ENCODE data around the gene PSMB10.
"Not testable (repeated sequence)": the region's sequence is repeated elsewhere in the genome, so short reads cannot be mapped to it uniquely, and the experiment has no call there.

PSMB10 gene

DNA sequence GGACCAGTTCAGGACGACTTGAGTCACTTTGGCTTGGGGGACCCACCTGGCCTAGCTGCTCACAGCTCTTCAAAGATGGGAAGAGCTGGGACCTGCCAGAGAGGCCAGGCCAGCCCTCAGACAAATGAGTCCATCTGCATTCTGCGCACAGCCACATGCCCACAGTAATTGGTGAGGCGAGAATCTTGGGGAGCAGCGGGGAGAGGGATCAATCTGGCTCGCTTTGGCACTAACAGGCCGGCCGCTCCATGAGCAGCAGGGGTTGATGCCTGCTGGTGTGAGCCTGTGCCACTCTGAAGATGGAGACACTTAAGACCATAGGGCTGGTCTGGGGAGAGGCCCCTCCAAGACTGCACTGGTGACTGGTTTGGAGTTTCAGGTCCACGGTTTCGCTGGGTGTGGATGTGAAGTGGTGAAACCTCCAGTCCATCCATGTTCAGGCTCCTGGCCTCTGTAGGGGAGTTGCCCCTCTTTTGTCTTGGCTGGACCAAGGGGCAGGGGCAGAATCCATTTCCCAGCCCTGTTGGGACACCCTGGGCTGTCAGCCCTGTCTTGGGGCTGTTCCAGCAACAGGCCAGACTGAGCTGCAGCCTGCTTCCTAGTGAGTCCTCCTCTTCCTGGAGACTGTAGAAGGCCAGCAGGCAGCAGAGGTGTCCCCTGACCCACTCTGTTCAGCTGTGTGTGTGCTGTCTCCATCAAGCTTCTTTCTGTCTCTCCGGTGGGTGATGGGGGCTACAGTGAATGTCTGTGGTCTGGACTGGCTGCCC, 12.3 kb downstream of the PSMB10 start:
- no peak for DNase-seq (ENCODE audit: low read depth)

DNA sequence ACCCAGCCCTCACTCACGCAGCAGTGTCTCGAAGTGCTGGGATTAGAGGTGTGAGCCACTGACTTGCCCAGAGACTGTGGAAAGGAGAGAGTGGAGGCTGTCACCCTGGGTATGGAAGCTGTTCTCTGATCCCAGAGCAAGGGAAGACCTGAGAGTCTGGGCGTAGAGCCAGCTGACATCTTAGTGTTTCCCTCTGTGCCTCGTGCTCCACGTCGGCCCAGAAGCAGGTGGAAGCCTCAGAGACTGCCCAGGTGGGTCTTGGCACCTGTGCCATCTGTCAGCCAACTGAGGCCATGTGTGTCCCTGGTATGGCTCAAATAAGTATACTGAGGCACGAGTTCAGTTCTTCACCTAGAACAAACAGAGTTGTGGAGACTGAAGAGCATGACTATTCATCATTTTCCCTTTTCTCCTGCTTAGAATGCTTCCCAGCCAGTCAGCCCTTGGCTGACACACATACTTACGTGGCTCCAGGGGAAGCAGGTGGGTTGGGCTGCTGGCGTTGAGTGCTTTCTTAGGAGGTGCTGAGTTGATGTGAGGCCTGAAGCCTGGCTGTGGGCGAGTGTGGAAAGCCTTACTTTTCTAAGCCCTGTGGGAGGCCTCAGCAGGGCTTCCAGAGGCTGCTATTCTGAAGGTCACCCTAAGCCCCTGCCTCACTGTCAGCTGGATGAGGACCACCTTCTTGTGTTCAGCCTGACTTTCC, 13.1 kb downstream of the PSMB10 start:
- no peak for DNase-seq (ENCODE audit: low read depth)

DNA sequence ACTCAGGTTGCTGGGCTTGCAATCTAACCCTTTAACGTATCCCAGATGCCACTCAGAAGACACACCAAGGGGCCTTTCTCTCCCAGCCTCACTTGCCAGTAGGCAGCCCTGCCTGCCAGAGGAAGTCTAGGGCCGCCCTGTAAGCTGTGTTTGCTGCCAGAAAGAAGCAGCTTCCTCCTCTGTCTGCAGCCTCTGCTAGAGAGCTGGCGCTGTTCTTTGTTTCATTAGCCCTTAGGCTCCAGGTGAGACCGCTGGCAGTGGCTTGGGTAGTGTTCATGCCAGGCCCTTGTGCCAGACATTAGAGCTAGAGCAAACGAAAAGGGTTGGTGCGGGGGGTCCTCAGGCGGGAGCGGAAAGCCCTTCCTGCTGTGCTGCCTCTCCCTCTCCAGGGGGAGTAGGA, 13.9 kb downstream of the PSMB10 start:
- no peak for DNase-seq (ENCODE audit: low read depth)

DNA sequence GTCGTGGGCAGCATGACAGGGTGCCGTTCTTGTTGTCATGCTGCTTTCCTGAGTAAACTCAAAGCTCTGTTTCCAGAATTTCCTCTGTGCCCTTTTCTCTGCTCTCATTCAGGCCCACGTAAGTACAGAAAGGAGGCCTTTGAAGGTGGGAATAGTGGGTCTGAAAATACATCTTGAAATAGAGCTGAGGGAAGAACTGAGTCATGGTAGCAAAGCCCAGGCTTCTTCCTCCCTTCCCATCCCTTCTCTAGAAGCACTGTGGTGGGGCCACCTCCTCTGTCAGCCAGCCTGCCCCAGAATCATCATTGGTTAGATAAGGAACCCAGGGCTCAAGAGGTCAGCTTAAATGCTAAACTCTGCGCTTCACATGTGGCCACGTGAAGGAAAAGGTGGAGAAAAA, 14.4 kb downstream of the PSMB10 start:
- no peak for DNase-seq (ENCODE audit: low read depth)

DNA sequence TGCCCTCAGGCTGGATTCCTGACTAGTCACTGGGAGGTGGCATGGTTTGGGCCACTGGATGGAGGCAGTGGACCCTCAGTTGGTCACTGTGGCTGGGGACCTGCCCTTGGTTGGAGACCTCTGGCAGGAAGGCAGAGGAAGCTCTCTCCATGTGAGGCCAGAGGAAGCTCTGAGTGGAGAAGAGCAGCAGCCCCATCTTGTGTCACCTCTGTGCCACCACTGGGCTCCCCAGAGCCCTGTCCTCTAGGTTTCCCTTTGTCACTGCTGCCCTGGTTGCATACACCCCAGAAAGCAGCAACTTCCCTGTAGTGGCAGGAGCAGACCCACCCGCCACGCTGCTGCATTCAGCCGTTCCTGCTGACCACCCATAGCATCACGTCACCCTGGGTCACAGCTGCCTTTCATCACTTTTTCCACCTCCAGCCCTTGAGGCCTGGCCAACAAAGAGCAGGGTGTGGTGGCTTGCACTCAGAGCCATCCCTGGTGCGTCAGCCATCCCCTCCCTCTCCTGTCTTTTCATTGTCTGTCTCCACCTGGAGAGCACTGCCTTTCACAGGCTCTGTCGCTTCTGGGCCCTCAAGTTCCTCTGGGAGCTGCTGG, 16.9 kb downstream of the PSMB10 start:
- DNase-seq (ENCODE audit: low read depth): no peak

DNA sequence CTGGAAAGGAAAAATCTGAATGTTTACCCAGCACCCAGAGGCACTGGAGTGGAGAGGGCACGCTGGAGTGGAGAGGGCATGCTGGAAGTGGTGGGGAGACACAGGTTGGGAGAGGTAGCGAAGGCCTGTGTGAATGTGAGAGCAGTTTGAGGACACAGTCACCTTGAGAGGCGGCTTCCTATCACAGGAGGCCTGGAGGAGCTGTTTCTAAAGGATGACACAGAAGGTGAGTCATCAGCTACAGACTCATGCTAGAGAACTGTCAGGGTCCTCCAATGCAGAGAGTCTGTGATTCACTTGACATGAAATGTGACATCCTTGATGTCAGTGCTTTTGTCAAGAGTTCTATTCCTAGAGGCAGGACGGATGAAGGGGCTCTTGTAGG, 18.8 kb downstream of the PSMB10 start:
- no peak for DNase-seq (ENCODE audit: low read depth)

DNA sequence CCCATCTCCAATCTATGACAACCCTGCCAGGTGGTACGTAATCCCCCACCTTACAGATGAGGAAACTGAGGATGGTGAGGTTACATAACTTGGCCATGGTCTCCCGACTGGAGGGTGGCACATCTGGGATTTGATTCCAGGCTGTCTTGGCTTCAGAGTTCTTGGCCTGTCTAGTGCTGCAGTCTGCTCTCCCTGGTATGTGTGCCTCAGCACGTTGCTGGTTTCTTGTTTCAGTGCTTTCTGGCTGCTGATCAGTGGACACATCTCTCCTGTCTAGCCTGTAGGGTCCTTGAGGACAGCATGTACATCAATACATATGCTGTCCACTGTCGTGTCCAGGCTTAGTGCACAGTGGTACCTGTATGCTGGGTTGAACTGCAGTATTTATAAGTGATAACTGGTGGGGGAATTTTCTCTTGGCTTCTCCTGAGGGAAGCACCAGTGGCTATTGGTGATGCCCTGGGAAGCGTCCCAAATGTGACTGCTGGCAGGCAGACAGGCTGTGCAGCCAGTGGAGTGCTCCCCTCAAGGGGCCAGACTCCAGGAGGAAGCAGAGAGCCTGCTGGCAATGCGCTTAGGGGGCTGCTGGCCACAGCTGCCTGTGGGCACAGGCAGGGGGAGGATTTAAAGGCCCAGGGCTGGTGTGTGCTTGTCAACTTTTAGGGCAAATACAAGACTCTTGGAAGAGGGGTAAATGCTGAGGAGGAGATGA, 19.4 kb downstream of the PSMB10 start:
- DNase-seq (ENCODE audit: low read depth): no peak

DNA sequence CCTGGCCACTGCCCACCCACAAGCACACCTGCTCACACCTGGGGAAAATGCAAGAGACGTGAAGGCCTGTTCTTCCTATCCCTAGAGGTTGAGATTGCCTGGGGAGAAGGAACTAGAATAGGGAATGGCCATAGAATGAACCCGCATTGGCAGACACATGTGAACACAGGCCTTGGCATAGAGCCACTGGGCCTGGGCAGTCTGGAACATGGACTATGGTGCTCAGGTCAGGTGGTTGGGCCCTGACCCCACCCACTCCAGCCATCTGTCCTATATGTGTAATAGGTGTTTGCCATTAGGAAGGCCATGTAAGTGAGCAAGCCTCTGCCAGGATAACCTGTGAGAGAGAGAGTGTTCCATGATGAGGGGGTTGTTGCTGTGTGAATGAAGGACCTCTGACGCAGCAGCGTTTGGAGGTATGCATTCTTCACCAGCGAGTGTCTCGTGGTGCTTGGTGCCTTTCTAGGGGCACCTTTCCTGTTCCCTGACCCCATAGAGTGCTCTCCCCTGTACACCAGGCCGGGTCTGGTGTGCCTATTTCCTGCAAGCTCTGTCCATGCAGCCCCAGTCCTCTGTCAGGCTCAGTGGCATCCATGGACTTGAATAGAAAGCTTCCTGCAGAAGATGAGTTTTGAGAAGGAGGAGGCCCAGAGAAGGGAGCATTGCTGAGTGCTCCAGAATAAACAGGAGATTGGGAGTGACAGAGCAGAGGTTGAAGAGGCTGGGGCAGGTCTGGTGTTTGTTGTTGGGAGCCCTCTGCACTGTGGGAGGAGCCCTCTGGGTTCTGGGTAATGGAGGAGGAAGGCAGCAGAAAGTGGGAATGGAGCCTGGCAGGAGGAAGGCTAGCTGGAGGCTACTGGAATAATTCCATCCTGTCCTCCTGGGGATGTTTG, 20.6 kb downstream of the PSMB10 start:
- no peak for DNase-seq (ENCODE audit: low read depth)

DNA sequence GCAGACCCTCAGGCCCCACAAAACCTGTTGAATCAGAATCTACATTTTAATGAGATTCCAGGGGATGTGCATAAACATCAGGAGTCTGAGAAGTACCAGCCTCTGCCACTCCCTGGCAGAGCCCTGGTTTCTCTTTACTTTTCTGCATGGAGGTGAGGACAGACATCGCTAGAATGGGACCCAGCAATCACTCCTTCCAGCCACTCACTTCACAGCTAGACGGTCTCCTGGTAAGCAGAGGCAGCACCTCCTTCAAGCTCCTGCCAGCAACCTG, 21.2 kb downstream of the PSMB10 start:
- DNase-seq (ENCODE audit: low read depth): not testable (repeated sequence)

DNA sequence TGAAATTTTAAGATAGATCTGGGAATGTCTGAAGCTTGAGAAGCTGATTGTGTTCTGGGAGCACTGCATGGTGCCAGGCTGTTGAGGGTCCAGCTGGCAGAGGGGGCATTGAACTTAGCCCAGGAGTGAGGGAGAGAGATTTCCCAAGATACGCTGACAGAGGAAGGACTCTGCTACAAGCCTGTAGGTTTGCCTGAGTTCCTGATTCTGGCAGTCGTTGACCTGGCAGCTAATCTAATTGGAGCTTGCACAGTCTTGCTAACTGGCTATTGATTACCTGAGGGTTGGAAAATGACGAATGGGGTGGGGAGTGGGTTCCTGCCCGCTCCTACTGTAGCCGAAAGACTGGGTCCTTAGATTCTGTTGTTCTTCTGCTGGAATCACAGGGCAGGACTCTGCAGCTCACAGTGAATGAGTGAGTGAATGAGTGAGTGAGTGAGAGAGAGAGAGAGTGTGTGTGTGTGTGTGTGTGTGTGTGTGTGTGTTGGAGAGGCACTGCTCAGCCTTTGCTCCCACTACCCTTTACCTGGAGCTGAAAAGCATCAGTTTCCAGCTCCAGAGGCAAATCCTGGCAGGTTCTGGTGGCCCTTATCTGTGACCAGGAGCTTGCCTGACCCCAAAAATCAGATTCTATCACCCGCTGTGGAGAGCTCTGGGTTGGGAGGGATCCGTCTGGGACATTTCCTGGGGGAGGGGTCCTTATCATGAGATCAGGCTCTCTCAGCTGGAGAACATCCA, 21.7 kb downstream of the PSMB10 start:
- DNase-seq (ENCODE audit: low read depth): no peak

DNA sequence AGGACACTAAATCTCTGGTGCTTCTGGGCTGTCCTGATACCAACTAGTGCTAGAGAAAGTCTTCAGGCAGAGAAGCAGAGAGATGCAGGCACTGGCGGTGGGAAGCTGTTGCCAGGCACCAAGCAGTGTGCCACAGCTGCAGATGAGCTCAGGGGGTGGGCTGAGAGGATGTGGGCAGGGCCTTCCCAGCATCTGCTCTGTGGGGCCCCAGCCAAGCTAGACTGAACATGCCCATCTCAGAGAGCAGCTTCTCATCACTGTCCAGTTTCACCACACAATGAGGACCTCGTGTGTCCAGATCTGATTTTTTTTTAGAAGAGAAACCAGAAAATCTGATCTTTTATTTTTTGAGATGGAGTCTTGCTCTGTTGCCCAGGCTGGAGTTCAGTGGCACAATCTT, 26.5 kb downstream of the PSMB10 start:
- peak; percentile 67 for DNase-seq (ENCODE audit: low read depth)

DNA sequence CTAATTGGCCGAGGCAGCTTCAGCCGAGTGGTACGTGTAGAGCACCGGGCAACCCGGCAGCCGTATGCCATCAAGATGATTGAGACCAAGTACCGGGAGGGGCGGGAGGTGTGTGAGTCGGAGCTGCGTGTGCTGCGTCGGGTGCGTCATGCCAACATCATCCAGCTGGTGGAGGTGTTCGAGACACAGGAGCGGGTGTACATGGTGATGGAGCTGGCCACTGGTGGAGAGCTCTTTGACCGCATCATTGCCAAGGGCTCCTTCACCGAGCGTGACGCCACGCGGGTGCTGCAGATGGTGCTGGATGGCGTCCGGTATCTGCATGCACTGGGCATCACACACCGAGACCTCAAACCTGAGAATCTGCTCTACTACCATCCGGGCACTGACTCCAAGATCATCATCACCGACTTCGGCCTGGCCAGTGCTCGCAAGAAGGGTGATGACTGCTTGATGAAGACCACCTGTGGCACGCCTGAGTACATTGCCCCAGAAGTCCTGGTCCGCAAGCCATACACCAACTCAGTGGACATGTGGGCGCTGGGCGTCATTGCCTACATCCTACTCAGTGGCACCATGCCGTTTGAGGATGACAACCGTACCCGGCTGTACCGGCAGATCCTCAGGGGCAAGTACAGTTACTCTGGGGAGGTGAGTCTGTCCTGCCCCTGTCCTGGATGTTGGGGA, 27.5 kb downstream of the PSMB10 start:
- DNase-seq (ENCODE audit: low read depth): no peak

DNA sequence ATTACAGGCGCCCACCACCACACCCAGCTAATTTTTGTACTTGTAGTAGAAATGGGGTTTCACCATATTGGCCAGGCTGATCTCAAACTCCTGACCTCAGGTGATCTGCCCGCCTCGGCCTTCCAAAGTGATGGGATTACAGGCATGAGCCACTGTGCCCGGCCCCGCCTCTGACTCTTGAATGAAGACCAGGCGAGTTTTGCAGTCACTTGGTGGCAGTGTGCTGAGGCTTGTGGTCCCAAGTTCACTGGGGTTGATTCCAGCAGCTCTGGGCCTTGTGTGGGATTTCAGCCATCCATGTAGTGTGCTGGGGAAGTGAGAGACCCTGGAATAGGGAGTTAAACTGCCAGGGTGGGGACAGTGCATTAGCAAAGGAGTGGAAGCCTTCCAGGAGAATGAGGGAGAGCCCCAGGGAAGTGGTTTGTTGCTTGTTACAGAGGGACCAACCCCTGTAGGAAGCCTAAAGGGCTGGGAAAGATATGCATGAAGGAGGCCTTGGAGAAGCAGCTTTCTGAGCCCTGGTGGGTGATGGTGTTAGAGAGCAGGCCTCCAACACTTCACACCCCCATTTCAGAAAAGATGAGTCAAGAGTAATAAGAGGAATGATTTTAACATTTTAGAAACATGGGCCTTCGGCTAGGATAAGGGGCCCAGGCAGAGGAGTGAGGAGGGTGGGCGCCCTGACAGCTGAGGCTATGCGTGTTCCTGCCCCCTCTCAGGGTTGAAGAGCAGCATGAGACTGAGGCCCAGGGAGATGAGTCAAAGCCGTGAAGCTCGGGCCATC, 29.1 kb downstream of the PSMB10 start:
- DNase-seq (ENCODE audit: low read depth): no peak

DNA sequence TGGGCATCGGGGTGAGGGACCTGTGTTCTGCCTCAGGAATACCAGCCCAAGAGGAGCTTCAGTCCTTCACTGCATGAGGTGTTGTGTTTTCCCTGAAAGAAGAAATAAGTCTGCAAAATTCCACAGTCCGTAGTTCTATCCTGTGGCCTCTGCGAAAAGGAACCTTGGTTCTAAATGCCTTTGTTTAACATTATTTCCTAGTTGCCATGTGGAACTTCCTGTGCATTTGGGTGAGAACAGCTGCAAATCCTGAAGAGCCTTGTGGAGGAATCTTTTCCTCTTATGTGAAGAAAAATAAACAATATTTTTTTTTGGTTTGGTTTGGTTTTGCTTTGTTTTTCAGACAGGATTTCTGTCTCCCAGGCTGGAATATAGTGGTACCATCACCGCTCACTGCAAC, 33.8 kb downstream of the PSMB10 start:
- DNase-seq (ENCODE audit: low read depth): no peak

DNA sequence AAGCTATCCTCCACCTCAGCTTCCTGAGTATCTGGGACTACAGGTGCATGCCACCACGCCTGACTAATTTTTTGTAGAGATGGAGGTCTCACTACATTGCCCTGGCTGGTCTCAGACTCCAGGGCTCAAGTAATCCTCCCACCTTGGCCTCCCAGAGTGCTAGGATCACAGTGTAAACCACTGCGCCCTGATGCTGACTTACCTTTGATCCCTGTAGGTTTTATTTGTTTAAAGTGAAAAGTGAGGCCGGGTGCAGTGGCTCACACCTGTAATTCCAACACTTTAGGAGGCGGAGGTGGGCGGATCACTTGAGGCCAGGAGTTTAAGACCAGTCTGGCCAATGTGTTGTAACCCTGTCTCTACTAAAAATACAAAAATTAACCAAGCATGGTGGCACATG, 34.9 kb downstream of the PSMB10 start:
- DNase-seq (ENCODE audit: low read depth): no peak

DNA sequence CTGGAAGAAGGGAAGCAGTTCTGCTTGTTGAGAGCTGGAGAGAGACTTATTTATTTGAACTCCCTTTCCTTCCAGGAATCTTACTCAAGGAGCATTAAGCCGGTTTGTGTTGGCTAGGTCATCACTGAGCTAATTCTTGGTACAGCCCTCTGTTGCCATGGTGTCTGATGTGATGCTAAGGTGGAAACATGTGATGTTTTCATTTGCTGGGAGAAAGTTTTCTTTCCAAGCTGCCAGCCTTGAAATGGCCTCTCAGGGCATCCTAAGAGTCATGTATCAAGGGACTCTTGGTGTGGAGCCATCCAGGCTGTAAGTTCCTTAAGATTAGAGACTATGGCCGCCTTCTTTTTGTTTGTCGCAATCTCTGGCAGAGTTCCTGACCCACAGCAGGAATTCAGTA, 39.4 kb downstream of the PSMB10 start:
- peak; percentile 29 for DNase-seq (ENCODE audit: low read depth)

DNA sequence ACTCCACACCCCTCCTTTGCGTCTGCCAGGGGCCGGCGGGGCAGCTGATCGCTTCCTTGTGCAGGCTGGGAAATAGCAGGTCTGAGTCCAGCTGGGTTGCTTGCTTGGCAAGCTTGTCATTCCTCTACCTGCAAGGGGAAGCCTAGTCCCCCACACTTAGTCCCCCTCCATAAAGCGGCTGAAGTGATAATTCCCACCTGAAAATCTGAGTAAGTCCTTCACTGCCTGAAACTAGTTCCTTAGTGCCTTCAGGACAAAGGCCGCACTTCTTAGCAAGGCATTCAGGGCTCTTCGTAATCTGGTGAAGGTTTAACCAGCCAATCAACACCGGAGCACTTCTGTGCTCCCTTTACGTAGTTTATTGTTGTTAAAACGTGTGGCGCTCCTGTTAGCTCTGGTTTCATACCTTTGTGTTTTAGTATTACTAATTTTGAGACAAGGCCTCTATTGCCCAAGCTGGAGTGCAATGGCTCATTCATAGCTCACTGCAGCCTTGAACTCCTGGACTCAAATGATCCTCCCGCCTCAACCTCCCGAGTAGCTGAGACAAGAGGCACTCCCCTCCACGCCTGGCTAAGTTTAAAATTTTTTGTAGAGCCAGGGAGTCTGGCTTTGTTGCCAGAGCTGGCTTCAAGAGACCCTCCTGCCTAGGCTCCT, 42.8 kb downstream of the PSMB10 start:
- DNase-seq (ENCODE audit: low read depth): no peak

DNA sequence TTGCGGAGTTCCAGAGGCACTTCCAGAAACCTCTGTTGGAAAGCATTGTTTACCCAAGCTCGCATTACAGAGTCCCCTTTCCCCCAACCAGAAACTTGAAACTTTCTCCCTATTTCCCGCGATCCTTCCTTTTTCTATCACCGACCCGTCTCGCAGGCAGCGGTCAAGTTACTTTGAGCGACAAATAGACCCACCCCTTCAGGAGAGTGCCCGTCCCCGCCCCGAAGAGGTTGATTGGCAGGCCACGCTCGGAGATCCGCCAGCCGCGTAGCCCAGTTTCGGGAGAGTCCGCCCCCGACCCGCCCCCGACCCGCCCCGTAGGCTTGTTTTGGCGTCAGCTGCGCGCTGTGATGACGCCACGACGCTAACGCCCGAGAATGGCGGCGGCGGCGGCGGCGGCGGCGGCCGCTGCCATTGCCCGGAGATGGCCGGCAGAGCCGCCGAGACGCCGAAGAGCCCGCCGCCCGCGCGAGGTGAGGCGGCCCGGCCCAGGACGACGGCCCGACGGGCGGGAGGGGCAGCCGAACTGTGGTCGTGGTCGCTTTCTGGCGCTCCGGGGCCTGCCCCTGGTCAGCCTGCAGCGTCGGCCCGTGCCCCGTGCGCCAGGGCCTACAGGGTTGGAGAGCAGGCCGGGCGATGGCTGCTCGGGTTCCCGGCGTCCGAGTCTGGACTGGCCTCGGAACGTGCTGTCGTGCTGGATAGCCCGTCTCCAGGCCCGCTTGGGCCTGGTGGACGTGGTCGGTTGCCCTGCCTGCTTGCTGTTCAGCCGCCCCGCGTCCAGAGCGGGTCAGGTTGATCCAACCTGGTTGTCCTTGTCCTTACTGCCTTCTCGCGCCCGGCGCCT, 43.5 kb downstream of the PSMB10 start, which contains the start of gene PSKH1:
PSKH1 (plus strand) TSS at position 356 of the 844 bp plus-strand sequence. CDS start 15,496 bp downstream, outside the sequence.
- peak; percentile 92 for DNase-seq (ENCODE audit: low read depth)
